Thoracic aorta (tissue), 2 donors: ENCODE measurements around the gene PPY. TPM values are rescaled to one million over a fixed set of nuclear protein-coding genes. Genes with fewer than 3 reads are reported as not detected.
"Not testable (repeated sequence)": the region's sequence is repeated elsewhere in the genome, so short reads cannot be mapped to it uniquely, and the experiment has no call there.

Source experiments
- ATAC-seq: fragments of 150-250 bp; one replicate; pipeline ENCODE4 v1.8.0; 2017; ENCODE audit warnings: low read depth; ENCODE audit not compliant: insufficient number of reproducible peaks, low FRiP score
- DNase-seq: peaks from one replicate; pipeline ENCODE4 v3.0.0-alpha.2; 2020; ENCODE audit warnings: low spot score
- H3K27ac ChIP-seq, 2 donors: fragments of 200-600 bp; sonication (generic); 1 replicate in 1 of 2; 2 replicates in 1 of 2; pipeline ENCODE4 v1.5.1; 2016; ENCODE audit warnings: mild to moderate bottlenecking in 2 of 2, moderate library complexity in 2 of 2
- H3K27me3 ChIP-seq: fragments of 200-600 bp; sonication (generic); replicated peaks from 2 replicates; pipeline ENCODE4 v1.6.0; 2016; ENCODE audit warnings: mild to moderate bottlenecking; ENCODE audit not compliant: insufficient read depth
- H3K36me3 ChIP-seq: fragments of 200-600 bp; sonication (generic); one replicate; pipeline ENCODE4 v1.5.1; 2016
- H3K4me1 ChIP-seq, 2 donors: fragments of 200-600 bp; sonication (generic); 1 replicate in 1 of 2; 2 replicates in 1 of 2; pipeline versions ENCODE4 v1.5.1 to v1.6.0; 2016; ENCODE audit warnings: low read depth in 2 of 2, mild to moderate bottlenecking in 1 of 2; ENCODE audit not compliant: control insufficient read depth in 1 of 2
- H3K4me3 ChIP-seq: fragments of 200-600 bp; sonication (generic); 2 replicates; pipeline ENCODE4 v1.5.1; 2016; ENCODE audit warnings: mild to moderate bottlenecking
- H3K9me3 ChIP-seq: fragments of 200-600 bp; sonication (generic); 2 replicates; pipeline ENCODE4 v1.5.1; 2016
- CTCF ChIP-seq: fragments of 200-600 bp; sonication (generic); IDR thresholded peaks from one replicate; pipeline ENCODE4 v1.5.1; 2019; ENCODE audit warnings: antibody characterized with exemption
- total RNA-seq, 2 donors: library from RNA; depleted of rRNA; stranded (reverse); fragments of >200 nt; gene quantifications; one replicate each; pipeline versions ENCODE4 v1.1.0 to v1.2.3, GENCODE V29; 2016

Gene PPY
- total RNA-seq, 2 donors from 2014 or later = not detected

GRCh38 chr17:43945074-43945829 is 3.0 kb upstream of the PPY start:
- TF ChIP-seq CTCF = no peak
- H3K27ac ChIP-seq = no peak overlapping the region
- H3K4me3 ChIP-seq = no peak overlapping the region
- H3K9me3 ChIP-seq = no peaks in the 10 kb centered on the region
- DNase-seq (no peak), ATAC-seq (no peak)
- H3K27me3 ChIP-seq = no peaks in the 10 kb centered on the region
- no peaks in the 10 kb centered on the region for H3K4me1 ChIP-seq
- H3K36me3 ChIP-seq = no peaks in the 10 kb centered on the region

GRCh38 chr17:43940630-43941029 is 1.6 kb downstream of the PPY start:
- peaks cover 0 to 3% of the 10 kb centered on the region in 2 donors for H3K4me1 ChIP-seq
- no peaks in the 10 kb centered on the region for H3K36me3 ChIP-seq
- no peaks in the 10 kb centered on the region for H3K9me3 ChIP-seq
- no peak overlapping the region for H3K27ac ChIP-seq
- no peak for ATAC-seq
- DNase-seq = no peak
- no peaks in the 10 kb centered on the region for H3K27me3 ChIP-seq
- peak; percentile 16 for TF ChIP-seq CTCF
- no peak overlapping the region for H3K4me3 ChIP-seq

- Histone ChIP-seq H3K4me3 (no peak overlapping the region), H3K9me3 (no peaks in the 10 kb centered on the region), H3K36me3 (no peaks in the 10 kb centered on the region), H3K27ac (no peak overlapping the region), H3K4me1 (peaks cover 0 to 3% of the 10 kb centered on the region in 2 donors), H3K27me3 (no peaks in the 10 kb centered on the region)
- DNase-seq = no peak
- no peak for TF ChIP-seq CTCF
- ATAC-seq = no peak
Measured at GRCh38 chr17:43939886-43940285, 2.4 kb downstream of the PPY start.

- H3K36me3 ChIP-seq, DNase-seq, H3K4me1 ChIP-seq, H3K27ac ChIP-seq, H3K9me3 ChIP-seq, H3K4me3 ChIP-seq, ATAC-seq, H3K27me3 ChIP-seq: not testable (repeated sequence)
Measured at GRCh38 chr17:43939452-43939851, 2.8 kb downstream of the PPY start.

GRCh38 chr17:43938838-43939182 is 3.5 kb downstream of the PPY start:
- TF ChIP-seq CTCF = no peak
- Histone ChIP-seq H3K27ac (no peak overlapping the region), H3K36me3 (no peaks in the 10 kb centered on the region), H3K4me3 (no peak overlapping the region), H3K27me3 (no peaks in the 10 kb centered on the region), H3K9me3 (no peaks in the 10 kb centered on the region), H3K4me1 (peaks cover 0 to 3% of the 10 kb centered on the region in 2 donors)
- no peak for DNase-seq
- no peak for ATAC-seq

GRCh38 chr17:43936434-43936833 is 5.8 kb downstream of the PPY start:
- Histone ChIP-seq H3K27ac (no peak overlapping the region), H3K27me3 (no peaks in the 10 kb centered on the region), H3K36me3 (no peaks in the 10 kb centered on the region), H3K4me3 (no peak overlapping the region), H3K4me1 (peaks cover 0 to 3% of the 10 kb centered on the region in 2 donors), H3K9me3 (no peaks in the 10 kb centered on the region)
- ATAC-seq (no peak), DNase-seq (no peak)
- TF ChIP-seq CTCF = no peak
